GM23338 (cell line): Measurements from ENCODE around the gene RHBDD2. TPM values are rescaled to one million over a fixed set of nuclear protein-coding genes. Genes with fewer than 3 reads are reported as not detected.

ENCODE experiments used
- ATAC-seq: fragments of 200-7000 bp; cut with Tn5 transposase; 3 replicates; pipeline ENCODE4 v1.9.1; 2020
- DNase-seq: peaks from one replicate; pipeline ENCODE4 v3.0.0-alpha.2; 2015; ENCODE audit warnings: low spot score
- H2AFZ ChIP-seq: fragments of 200-600 bp; sonication (generic); 2 replicates; pipeline ENCODE4 v1.8.0; 2016; ENCODE audit warnings: antibody characterized with exemption, mild to moderate bottlenecking, moderate library complexity
- H3F3A ChIP-seq: fragments of 200-600 bp; sonication (generic); replicated peaks from 2 replicates; pipeline ENCODE4 v1.8.0; 2017; ENCODE audit warnings: antibody characterized with exemption, mixed run types, low read depth
- H3K27ac ChIP-seq: fragments of 200-600 bp; sonication (generic); 2 replicates; pipeline ENCODE4 v1.6.1; 2016; ENCODE audit warnings: low read depth
- H3K27me3 ChIP-seq: fragments of 200-600 bp; sonication (generic); 2 replicates; pipeline ENCODE4 v1.8.0; 2016; ENCODE audit warnings: mild to moderate bottlenecking, mixed run types, moderate library complexity; ENCODE audit not compliant: insufficient read depth
- H3K36me3 ChIP-seq: fragments of 200-600 bp; sonication (generic); 2 replicates; pipeline ENCODE4 v1.8.0; 2016; ENCODE audit warnings: mild to moderate bottlenecking; ENCODE audit not compliant: insufficient read depth
- H3K4me1 ChIP-seq: fragments of 200-600 bp; sonication (generic); 2 replicates; pipeline ENCODE4 v1.8.0; 2016; ENCODE audit warnings: mild to moderate bottlenecking, moderate library complexity; ENCODE audit not compliant: insufficient read depth
- H3K4me2 ChIP-seq: fragments of 200-600 bp; sonication (generic); 2 replicates; pipeline ENCODE4 v1.7.1; 2017; ENCODE audit warnings: mixed run types
- H3K4me3 ChIP-seq: fragments of 200-600 bp; sonication (generic); 2 replicates; pipeline ENCODE4 v1.6.1; 2016; ENCODE audit warnings: mixed run types
- H3K79me2 ChIP-seq: fragments of 200-600 bp; sonication (generic); replicated peaks from 2 replicates; pipeline ENCODE4 v1.8.0; 2017; ENCODE audit warnings: mild to moderate bottlenecking; ENCODE audit not compliant: insufficient read depth
- H3K9me2 ChIP-seq: fragments of 200-600 bp; sonication (generic); 2 replicates; pipeline ENCODE4 v1.8.0; 2017; ENCODE audit not compliant: insufficient read depth
- H4K20me1 ChIP-seq: fragments of 200-600 bp; sonication (generic); replicated peaks from 2 replicates; pipeline ENCODE4 v1.8.0; 2017; ENCODE audit warnings: mild to moderate bottlenecking; ENCODE audit not compliant: insufficient read depth
- H3K27ac Mint-ChIP-seq: 2 replicates; pipeline ENCODE4 v1.8.0; 2020; ENCODE audit warnings: inconsistent platforms, mild to moderate bottlenecking, moderate library complexity, mixed read lengths
- H3K27me3 Mint-ChIP-seq: 3 replicates; pipeline ENCODE4 v1.8.0; 2022; ENCODE audit warnings: low read depth, mild to moderate bottlenecking, moderate library complexity, mixed read lengths, inconsistent platforms; ENCODE audit not compliant: insufficient read depth, poor library complexity
- H3K36me3 Mint-ChIP-seq: 3 replicates; pipeline ENCODE4 v1.8.0; 2021; ENCODE audit warnings: low read depth, mild to moderate bottlenecking, inconsistent platforms, moderate library complexity, mixed read lengths
- H3K4me1 Mint-ChIP-seq: 3 replicates; pipeline ENCODE4 v1.8.0; 2020; ENCODE audit warnings: mild to moderate bottlenecking, inconsistent platforms, mixed read lengths
- H3K4me3 Mint-ChIP-seq: 3 replicates; pipeline ENCODE4 v1.8.0; 2021; ENCODE audit warnings: moderate library complexity, mild to moderate bottlenecking, inconsistent platforms, mixed read lengths
- H3K9me3 Mint-ChIP-seq: 3 replicates; pipeline ENCODE4 v1.8.0; 2020; ENCODE audit warnings: moderate library complexity, mild to moderate bottlenecking, inconsistent platforms, mixed read lengths
- CREB1 ChIP-seq: fragments of 250-450 bp; sonication (Bioruptor Pico); IDR thresholded peaks from 2 replicates; pipeline ENCODE4 v1.5.0; 2020; ENCODE audit warnings: low read depth, mild to moderate bottlenecking, moderate library complexity
- EZH2 ChIP-seq: fragments of 200-600 bp; sonication (generic); IDR thresholded peaks from one replicate; pipeline ENCODE4 v1.8.0; 2017; ENCODE audit warnings: antibody characterized with exemption, mild to moderate bottlenecking, low read depth; ENCODE audit not compliant: unreplicated experiment
- EZH2phosphoT487 ChIP-seq: fragments of 200-600 bp; sonication (generic); IDR thresholded peaks from one replicate; pipeline ENCODE4 v1.8.1; 2018; ENCODE audit warnings: antibody characterized with exemption; ENCODE audit not compliant: unreplicated experiment
- JUNB ChIP-seq: IDR thresholded peaks from one replicate; pipeline ENCODE4 v1.6.1; 2016; ENCODE audit warnings: antibody characterized with exemption; ENCODE audit not compliant: unreplicated experiment
- NANOG ChIP-seq: IDR thresholded peaks from 2 replicates; pipeline ENCODE4 v1.6.1; 2016; ENCODE audit warnings: antibody characterized with exemption, borderline replicate concordance
- REST ChIP-seq: IDR thresholded peaks from one replicate; pipeline ENCODE4 v1.6.1; 2018; ENCODE audit warnings: antibody characterized with exemption; ENCODE audit not compliant: unreplicated experiment
- ZNF114 ChIP-seq: fragments of 250-450 bp; sonication (Bioruptor Pico); IDR thresholded peaks from 2 replicates; pipeline ENCODE4 v1.5.0; 2020; ENCODE audit warnings: mild to moderate bottlenecking, moderate library complexity
- ZNF462 ChIP-seq: fragments of 250-450 bp; sonication (Bioruptor Pico); IDR thresholded peaks from 2 replicates; pipeline ENCODE4 v1.5.0; 2020; ENCODE audit warnings: mild to moderate bottlenecking, moderate library complexity
- polyA plus RNA-seq: library from polyadenylated mRNA; unstranded; fragments of >200 nt; fragmentation: Nextera tagmentation; extraction: Ambion mirVana; gene quantifications from 2 replicates; pipeline ENCODE4 v1.2.1, GENCODE V29; 2016
- total RNA-seq: library from RNA; depleted of rRNA; stranded (reverse); fragments of >200 nt; shearing (Covaris generic); gene quantifications from 2 replicates; pipeline ENCODE4 v1.2.3, GENCODE V29; 2014

RHBDD2 gene
- total and polyA plus RNA-seq, 2 experiments from 2014 or later: 23.1 to 25.7 TPM

DNA sequence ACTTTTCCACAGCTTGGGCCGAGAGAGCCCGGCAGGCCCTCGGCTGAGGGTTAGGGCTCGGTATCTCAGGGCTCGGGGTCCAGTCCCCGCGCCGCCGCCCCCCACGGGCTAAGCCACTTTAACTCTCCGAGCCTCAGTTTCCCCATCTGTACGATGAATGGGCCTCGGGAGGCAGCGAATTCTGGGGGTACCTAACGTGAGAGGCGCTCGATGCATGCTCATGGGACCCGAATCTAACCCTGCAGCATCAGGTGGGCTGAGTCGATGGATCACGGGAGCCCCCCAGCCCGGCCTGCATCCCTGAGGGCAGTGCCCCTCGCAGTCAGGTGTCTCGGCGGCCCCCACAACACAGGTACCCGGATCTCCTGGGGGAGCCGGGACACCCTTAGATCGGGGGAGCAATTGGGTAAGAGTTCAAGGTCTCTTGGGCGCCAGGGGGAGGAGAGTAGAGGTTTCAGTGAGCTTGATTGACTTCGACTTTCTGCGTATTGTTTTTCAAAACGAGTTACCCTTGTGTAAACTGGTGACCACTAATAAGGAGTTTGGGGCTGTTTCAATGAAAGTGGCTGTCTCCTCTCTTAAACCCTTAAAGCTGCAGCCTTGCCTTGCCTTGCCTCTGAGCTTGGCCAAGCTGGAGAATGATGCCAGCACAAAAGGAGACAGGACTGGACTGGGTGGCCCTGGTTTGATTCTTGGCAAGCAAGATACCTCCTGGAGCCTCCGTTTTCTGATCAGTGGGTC is 36.8 kb downstream of the RHBDD2 start:
- Histone ChIP-seq H3K79me2 (peaks cover 53% of the 10 kb centered on the region), H2AFZ (0 out of 2 replicates have a peak overlapping the region, but pooled peaks have one; percentile 38), H3K36me3 (no peaks in the 10 kb centered on the region; the same call in 1 of the 2 replicates), H3K4me1 (peaks cover 29% of the 10 kb centered on the region), H3K4me3 (peak overlapping the region; percentile 99), H3K27ac (peak overlapping the region; percentile 83), H3K27me3 (no peaks in the 10 kb centered on the region), H3K9me2 (no peaks in the 10 kb centered on the region), H3K4me2 (peak overlapping the region; percentile 97), H4K20me1 (peaks cover 49% of the 10 kb centered on the region), H3F3A (peaks cover 12% of the 10 kb centered on the region; the same call in 1 of the 2 replicates)
- Mint-ChIP-seq H3K4me3 (peak overlapping the region; percentile 85), H3K4me1 (peaks cover 22% of the 10 kb centered on the region), H3K9me3 (no peaks in the 10 kb centered on the region; the same call in 2 of the 3 replicates), H3K27me3 (peaks cover 11% of the 10 kb centered on the region), H3K36me3 (no peaks in the 10 kb centered on the region; the same call in 2 of the 3 replicates), H3K27ac (no peak overlapping the region; the same call in 1 of the 2 replicates)
- peak; percentile 28 for ATAC-seq
- no peak for TF ChIP-seq CREB1
- TF ChIP-seq EZH2: no peak
- no peak for TF ChIP-seq JUNB
- peak; percentile 64 for DNase-seq

- Mint-ChIP-seq H3K36me3 (no peaks in the 10 kb centered on the region; the same call in 2 of the 3 replicates), H3K4me1 (peaks cover 23% of the 10 kb centered on the region), H3K4me3 (peak overlapping the region; percentile 85), H3K27me3 (peaks cover 7% of the 10 kb centered on the region), H3K27ac (no peak overlapping the region), H3K9me3 (no peaks in the 10 kb centered on the region; the same call in 2 of the 3 replicates)
- H3K79me2 ChIP-seq: peaks cover 60% of the 10 kb centered on the region
- TF ChIP-seq ZNF114 (CRISPR knock-in tag): no peak
- no peak for TF ChIP-seq CREB1
- no peak for TF ChIP-seq NANOG
- TF ChIP-seq EZH2phosphoT487: no peak
- TF ChIP-seq ZNF462 (CRISPR knock-in tag): no peak
- TF ChIP-seq EZH2: no peak
- TF ChIP-seq REST: no peak
- peak overlapping the region; percentile 99 for H3K4me3 ChIP-seq
- peaks cover 53% of the 10 kb centered on the region for H4K20me1 ChIP-seq
- H2AFZ ChIP-seq: no peak overlapping the region
- no peaks in the 10 kb centered on the region; the same call in 1 of the 2 replicates for H3K36me3 ChIP-seq
- H3K27ac ChIP-seq: peak overlapping the region; percentile 83; the same call in 1 of the 2 replicates
- DNase-seq: no peak
- peaks cover 29% of the 10 kb centered on the region for H3K4me1 ChIP-seq
- no peaks in the 10 kb centered on the region for H3K27me3 ChIP-seq
- no peak for ATAC-seq
- peak overlapping the region; percentile 97 for H3K4me2 ChIP-seq
- peaks cover 12% of the 10 kb centered on the region; the same call in 1 of the 2 replicates for H3F3A ChIP-seq
- no peaks in the 10 kb centered on the region for H3K9me2 ChIP-seq
Observed at GRCh38 chr7:75916259-75916658, 37.4 kb downstream of the RHBDD2 start.
